Measurements from ENCODE around the gene PLCG2.

Gene PLCG2

GRCh38 chr16:81879625-81880024, 100.5 kb downstream of the PLCG2 start:
- DNase-seq (ENCODE audit: low read depth): no peak

GRCh38 chr16:81880816-81881215, 101.7 kb downstream of the PLCG2 start:
- DNase-seq (ENCODE audit: low read depth): no peak

GRCh38 chr16:81881228-81881627, 102.1 kb downstream of the PLCG2 start:
- no peak for DNase-seq (ENCODE audit: low read depth)

- no peak for DNase-seq (ENCODE audit: low read depth)
These were observed 103.5 kb downstream of the PLCG2 start for GRCh38 chr16:81882559-81882958.

GRCh38 chr16:81883235-81883634, 104.1 kb downstream of the PLCG2 start:
- no peak for DNase-seq (ENCODE audit: low read depth)

GRCh38 chr16:81885976-81886586, 107.0 kb downstream of the PLCG2 start:
- no peak for DNase-seq (ENCODE audit: low read depth)

- no peak for DNase-seq (ENCODE audit: low read depth)
These were observed 109.7 kb downstream of the PLCG2 start for GRCh38 chr16:81888520-81889394.

GRCh38 chr16:81891736-81892364, 112.8 kb downstream of the PLCG2 start:
- no peak for DNase-seq (ENCODE audit: low read depth)

- DNase-seq (ENCODE audit: low read depth): no peak
These were observed 115.5 kb downstream of the PLCG2 start for GRCh38 chr16:81894592-81894991.

- no peak for DNase-seq (ENCODE audit: low read depth)
These were observed 117.8 kb downstream of the PLCG2 start for GRCh38 chr16:81896902-81897301.

- DNase-seq (ENCODE audit: low read depth): no peak
These were observed 120.5 kb downstream of the PLCG2 start for GRCh38 chr16:81899601-81900000.

GRCh38 chr16:81900014-81900413, 120.9 kb downstream of the PLCG2 start:
- no peak for DNase-seq (ENCODE audit: low read depth)

GRCh38 chr16:81900456-81900855, 121.4 kb downstream of the PLCG2 start:
- no peak for DNase-seq (ENCODE audit: low read depth)

- DNase-seq (ENCODE audit: low read depth): no peak
These were observed 122.4 kb downstream of the PLCG2 start for GRCh38 chr16:81901484-81901883.

- no peak for DNase-seq (ENCODE audit: low read depth)
These were observed 122.9 kb downstream of the PLCG2 start for GRCh38 chr16:81902025-81902424.

- no peak for DNase-seq (ENCODE audit: low read depth)
These were observed 125.2 kb downstream of the PLCG2 start for GRCh38 chr16:81904320-81904719.

- no peak for DNase-seq (ENCODE audit: low read depth)
These were observed 126.2 kb downstream of the PLCG2 start for GRCh38 chr16:81905277-81905676.

GRCh38 chr16:81907681-81908080, 128.6 kb downstream of the PLCG2 start:
- no peak for DNase-seq (ENCODE audit: low read depth)

GRCh38 chr16:81908466-81909262, 129.6 kb downstream of the PLCG2 start:
- DNase-seq (ENCODE audit: low read depth): no peak

- no peak for DNase-seq (ENCODE audit: low read depth)
These were observed 131.3 kb downstream of the PLCG2 start for GRCh38 chr16:81910366-81910885.

GRCh38 chr16:81912395-81912794, 133.3 kb downstream of the PLCG2 start:
- DNase-seq (ENCODE audit: low read depth): no peak

- DNase-seq (ENCODE audit: low read depth): no peak
These were observed 134.1 kb downstream of the PLCG2 start for GRCh38 chr16:81913222-81913621.

All from T-helper 22 cell (primary cell).